Adipocyte (in vitro differentiated cells): ENCODE measurements around the gene CDH1.

ENCODE experiments used
- DNase-seq: peaks from one replicate; pipeline ENCODE4 v3.0.0-alpha.2; 2015; ENCODE audit warnings: low read depth
- H3K27me3 ChIP-seq: replicated peaks from 2 replicates; pipeline ENCODE4 v1.7.0; 2013; ENCODE audit warnings: mild to moderate bottlenecking, low read length, moderate library complexity; ENCODE audit not compliant: control insufficient read depth, insufficient read depth
- H3K36me3 ChIP-seq: 2 replicates; pipeline ENCODE4 v1.7.0; 2013; ENCODE audit warnings: low read length, mild to moderate bottlenecking, moderate library complexity; ENCODE audit not compliant: control insufficient read depth, insufficient read depth, severe bottlenecking
- H3K4me1 ChIP-seq: 2 replicates; pipeline ENCODE4 v1.7.0; 2013; ENCODE audit warnings: mild to moderate bottlenecking, low read length, moderate library complexity; ENCODE audit not compliant: control insufficient read depth, insufficient read depth
- H3K4me3 ChIP-seq: 2 replicates; pipeline ENCODE4 v1.7.0; 2013; ENCODE audit warnings: mild to moderate bottlenecking, low read length, moderate library complexity
- H3K9ac ChIP-seq: 2 replicates; pipeline ENCODE4 v1.7.0; 2013; ENCODE audit warnings: mild to moderate bottlenecking, low read length, moderate library complexity
- H3K9me3 ChIP-seq: 2 replicates; pipeline ENCODE4 v1.7.0; 2013; ENCODE audit warnings: mild to moderate bottlenecking, low read length, moderate library complexity; ENCODE audit not compliant: control insufficient read depth

The CDH1 gene

DNA sequence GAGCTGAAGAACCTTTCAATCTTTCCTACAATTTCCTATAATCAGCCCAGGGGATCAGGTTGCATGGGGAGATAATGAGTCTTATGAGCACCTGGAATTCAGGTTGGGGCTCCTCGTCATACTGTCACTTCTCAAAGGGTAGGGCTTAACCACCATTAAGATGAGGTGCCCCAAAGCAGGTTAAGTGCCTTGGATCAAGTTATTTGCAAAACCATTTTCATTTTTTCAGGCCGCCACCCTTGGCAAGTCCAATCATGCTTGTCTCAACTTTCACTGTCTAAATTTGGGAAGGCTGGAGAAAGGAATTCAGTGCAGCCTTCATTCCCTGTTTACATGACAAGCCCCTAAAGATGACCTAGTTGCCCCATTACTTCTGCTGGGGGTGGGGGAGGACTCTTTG is 61.3 kb downstream of the CDH1 start:
- H3K4me3 ChIP-seq = no peak overlapping the region
- no peaks in the 10 kb centered on the region for H3K36me3 ChIP-seq
- no peaks in the 10 kb centered on the region for H3K27me3 ChIP-seq
- no peak overlapping the region for H3K9ac ChIP-seq
- no peaks in the 10 kb centered on the region for H3K9me3 ChIP-seq
- no peak for DNase-seq
- peaks cover 18% of the 10 kb centered on the region for H3K4me1 ChIP-seq

- DNase-seq = peak; percentile 94
- Histone ChIP-seq H3K36me3 (no peaks in the 10 kb centered on the region), H3K27me3 (no peaks in the 10 kb centered on the region), H3K9ac (no peak overlapping the region), H3K4me1 (peaks cover 17% of the 10 kb centered on the region), H3K9me3 (no peaks in the 10 kb centered on the region), H3K4me3 (no peak overlapping the region)
These were observed 63.3 kb downstream of the CDH1 start for GRCh38 chr16:68800257-68800875.

GRCh38 chr16:68802190-68802589 is 65.1 kb downstream of the CDH1 start:
- no peak for DNase-seq
- H3K4me1 ChIP-seq = peaks cover 17% of the 10 kb centered on the region
- H3K4me3 ChIP-seq = no peak overlapping the region
- H3K9me3 ChIP-seq = no peaks in the 10 kb centered on the region
- H3K36me3 ChIP-seq = no peaks in the 10 kb centered on the region
- H3K9ac ChIP-seq = no peak overlapping the region
- H3K27me3 ChIP-seq = no peaks in the 10 kb centered on the region

GRCh38 chr16:68806422-68806821 is 69.3 kb downstream of the CDH1 start:
- DNase-seq = no peak
- no peaks in the 10 kb centered on the region for H3K27me3 ChIP-seq
- no peaks in the 10 kb centered on the region for H3K36me3 ChIP-seq
- H3K9ac ChIP-seq = no peak overlapping the region
- no peaks in the 10 kb centered on the region for H3K9me3 ChIP-seq
- H3K4me3 ChIP-seq = no peak overlapping the region
- peaks cover 3% of the 10 kb centered on the region for H3K4me1 ChIP-seq

- H3K9me3 ChIP-seq = no peaks in the 10 kb centered on the region
- H3K4me1 ChIP-seq = peaks cover 3% of the 10 kb centered on the region
- no peak overlapping the region for H3K9ac ChIP-seq
- no peak for DNase-seq
- H3K36me3 ChIP-seq = no peaks in the 10 kb centered on the region
- no peaks in the 10 kb centered on the region for H3K27me3 ChIP-seq
- no peak overlapping the region for H3K4me3 ChIP-seq
These were observed 69.9 kb downstream of the CDH1 start for GRCh38 chr16:68806981-68807380.

DNA sequence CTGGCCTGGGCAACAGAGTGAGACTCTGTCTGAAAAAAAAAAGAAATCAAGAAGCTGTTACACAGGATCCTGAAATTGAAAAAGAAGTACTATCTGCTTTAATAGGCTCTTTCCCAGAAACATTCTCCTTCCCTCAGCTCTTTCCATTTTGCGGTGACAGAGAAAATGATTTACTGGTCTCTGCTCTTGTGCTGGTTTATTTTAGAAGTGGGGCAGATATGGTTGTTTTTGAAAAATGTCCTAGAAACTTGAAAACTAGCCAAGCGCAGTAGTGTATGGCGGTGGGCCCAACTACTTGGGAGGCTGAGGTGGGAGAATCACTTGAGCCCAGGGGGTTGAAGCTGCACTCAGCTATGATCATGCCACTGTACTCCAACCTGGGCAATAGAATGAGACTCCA is 77.4 kb downstream of the CDH1 start:
- Histone ChIP-seq H3K9ac (no peak overlapping the region), H3K36me3 (no peaks in the 10 kb centered on the region), H3K9me3 (peaks cover 4% of the 10 kb centered on the region), H3K4me3 (no peak overlapping the region), H3K4me1 (no peaks in the 10 kb centered on the region), H3K27me3 (no peaks in the 10 kb centered on the region)
- DNase-seq = no peak

DNA sequence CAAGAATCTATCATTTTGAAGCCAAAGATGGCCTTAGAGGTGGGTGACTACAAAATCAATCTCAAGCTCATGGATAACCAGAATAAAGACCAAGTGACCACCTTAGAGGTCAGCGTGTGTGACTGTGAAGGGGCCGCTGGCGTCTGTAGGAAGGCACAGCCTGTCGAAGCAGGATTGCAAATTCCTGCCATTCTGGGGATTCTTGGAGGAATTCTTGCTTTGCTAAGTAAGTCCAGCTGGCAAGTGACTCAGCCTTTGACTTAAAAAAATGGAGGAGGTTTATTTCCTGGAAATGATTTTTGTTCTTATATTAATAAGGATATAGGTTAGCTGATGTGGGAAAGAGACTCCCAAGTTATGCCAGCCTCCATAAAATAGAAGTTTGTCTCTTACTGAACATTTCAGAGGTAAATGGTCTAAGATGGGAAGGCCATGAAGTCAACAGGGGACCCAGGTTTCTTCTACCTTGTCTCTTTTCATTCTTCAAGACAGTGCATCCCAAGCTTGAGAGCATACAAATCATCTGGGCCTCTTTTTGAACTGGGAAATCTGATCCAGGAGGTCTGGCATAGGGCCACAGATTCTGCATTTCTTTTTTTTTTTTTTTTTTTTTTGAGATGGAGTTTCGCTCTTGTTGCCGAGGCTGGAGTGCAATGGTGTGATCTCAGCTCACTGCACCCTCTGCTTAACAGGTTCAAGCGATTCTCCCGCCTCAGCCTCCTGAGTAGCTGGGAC is 86.5 kb downstream of the CDH1 start:
- DNase-seq = peak; percentile 91
- no peaks in the 10 kb centered on the region for H3K36me3 ChIP-seq
- H3K9ac ChIP-seq = peak overlapping the region; percentile 30
- H3K9me3 ChIP-seq = peaks cover 6% of the 10 kb centered on the region
- peaks cover 17% of the 10 kb centered on the region for H3K4me1 ChIP-seq
- H3K27me3 ChIP-seq = peaks cover 2% of the 10 kb centered on the region
- peak overlapping the region; percentile 8 for H3K4me3 ChIP-seq

DNA sequence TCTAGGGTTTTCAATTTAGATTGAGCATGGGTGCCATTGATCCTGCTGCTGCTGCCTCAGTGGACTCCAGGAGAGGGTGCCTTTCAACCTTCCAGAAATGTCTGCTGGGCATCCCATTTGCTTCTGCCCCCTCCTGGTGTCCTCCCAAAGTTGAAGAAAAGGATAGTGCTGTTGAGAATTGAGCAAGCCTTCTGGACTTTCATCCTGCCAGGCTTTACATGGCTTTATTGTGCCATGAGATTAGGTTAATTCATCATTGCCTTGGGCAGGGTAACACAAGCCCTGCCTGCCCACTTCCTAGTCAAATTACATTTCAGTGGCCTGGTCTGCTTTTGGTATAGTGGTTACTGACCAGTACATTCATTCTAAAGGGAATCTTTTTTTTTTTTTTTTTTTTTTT is 88.3 kb downstream of the CDH1 start:
- DNase-seq = peak; percentile 6
- Histone ChIP-seq H3K9ac (no peak overlapping the region), H3K36me3 (no peaks in the 10 kb centered on the region), H3K27me3 (peaks cover 11% of the 10 kb centered on the region), H3K9me3 (peaks cover 6% of the 10 kb centered on the region), H3K4me1 (peaks cover 17% of the 10 kb centered on the region), H3K4me3 (no peak overlapping the region)

DNA sequence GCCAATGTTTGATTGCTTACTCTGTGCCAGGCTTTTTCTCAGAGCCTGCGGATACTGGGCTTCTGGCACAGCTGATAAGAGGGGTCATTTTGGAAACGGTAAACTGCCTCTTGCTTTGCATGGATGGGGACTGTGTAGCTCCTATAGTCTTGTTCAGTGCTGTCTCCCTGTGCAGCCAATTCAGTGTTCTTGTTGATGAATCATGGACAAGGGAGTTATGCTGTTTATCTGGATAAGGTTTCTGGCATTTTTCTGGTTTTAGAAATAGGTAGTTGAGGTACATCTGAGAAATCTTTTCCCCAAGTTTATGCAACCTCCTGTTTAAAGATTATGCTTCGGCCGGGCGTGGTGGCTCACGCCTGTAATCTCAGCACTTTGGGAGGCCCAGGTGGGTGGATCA is 89.6 kb downstream of the CDH1 start:
- Histone ChIP-seq H3K27me3 (peaks cover 11% of the 10 kb centered on the region), H3K4me3 (no peak overlapping the region), H3K9ac (no peak overlapping the region), H3K4me1 (peaks cover 18% of the 10 kb centered on the region), H3K36me3 (no peaks in the 10 kb centered on the region), H3K9me3 (peaks cover 6% of the 10 kb centered on the region)
- DNase-seq = no peak

DNA sequence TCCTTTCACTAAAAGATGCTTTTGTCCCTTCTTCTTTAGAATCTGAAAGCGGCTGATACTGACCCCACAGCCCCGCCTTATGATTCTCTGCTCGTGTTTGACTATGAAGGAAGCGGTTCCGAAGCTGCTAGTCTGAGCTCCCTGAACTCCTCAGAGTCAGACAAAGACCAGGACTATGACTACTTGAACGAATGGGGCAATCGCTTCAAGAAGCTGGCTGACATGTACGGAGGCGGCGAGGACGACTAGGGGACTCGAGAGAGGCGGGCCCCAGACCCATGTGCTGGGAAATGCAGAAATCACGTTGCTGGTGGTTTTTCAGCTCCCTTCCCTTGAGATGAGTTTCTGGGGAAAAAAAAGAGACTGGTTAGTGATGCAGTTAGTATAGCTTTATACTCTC is 96.2 kb downstream of the CDH1 start:
- Histone ChIP-seq H3K4me3 (no peak overlapping the region), H3K4me1 (peaks cover 3% of the 10 kb centered on the region), H3K27me3 (peaks cover 11% of the 10 kb centered on the region), H3K36me3 (no peaks in the 10 kb centered on the region), H3K9me3 (no peaks in the 10 kb centered on the region), H3K9ac (no peak overlapping the region)
- DNase-seq = no peak

- H3K4me3 ChIP-seq = no peak overlapping the region
- H3K27me3 ChIP-seq = peaks cover under 1% of the 10 kb centered on the region
- no peak for DNase-seq
These were observed 97.5 kb downstream of the CDH1 start for GRCh38 chr16:68834550-68834949.

More at GRCh38 chr16:68834550-68834949, 97.5 kb downstream of the CDH1 start:
- peaks cover 4% of the 10 kb centered on the region for H3K4me1 ChIP-seq
- H3K9ac ChIP-seq = no peak overlapping the region
- H3K9me3 ChIP-seq = no peaks in the 10 kb centered on the region
- H3K36me3 ChIP-seq = no peaks in the 10 kb centered on the region
